Stimulated activated CD4-positive, alpha-beta T cell treated with anti-CD3 and anti-CD28 coated beads, Interleukin-15, amount 100 ng/mL, for 24 hours (primary cell): ENCODE measurements around the gene CLPSL2.

Source experiments
- DNase-seq: peaks from one replicate; pipeline ENCODE4 v3.0.0-alpha.2; 2020

Gene CLPSL2

GRCh38 chr6:35788423-35788982 is 12.1 kb downstream of the CLPSL2 start:
- DNase-seq: no peak

GRCh38 chr6:35790683-35791082 is 14.3 kb downstream of the CLPSL2 start:
- DNase-seq: no peak

GRCh38 chr6:35794536-35795452 is 18.4 kb downstream of the CLPSL2 start:
- no peak for DNase-seq

- DNase-seq: no peak
These were observed 19.2 kb downstream of the CLPSL2 start for GRCh38 chr6:35795453-35796071.

- no peak for DNase-seq
These were observed 19.8 kb downstream of the CLPSL2 start for GRCh38 chr6:35796236-35796635.

- no peak for DNase-seq
These were observed 21.6 kb downstream of the CLPSL2 start for GRCh38 chr6:35797837-35798526.

GRCh38 chr6:35798706-35799105 is 22.3 kb downstream of the CLPSL2 start:
- DNase-seq: no peak

GRCh38 chr6:35801148-35801547 is 24.8 kb downstream of the CLPSL2 start:
- DNase-seq: no peak

- peak; percentile 63 for DNase-seq
These were observed 28.8 kb downstream of the CLPSL2 start, which contains the start of gene LHFPL5 for GRCh38 chr6:35804996-35805736. Gene LHFPL5, plus strand, starts transcription at chr6:35805352. Its CDS starts 319 bp downstream, at chr6:35805671.

GRCh38 chr6:35808688-35809087 is 32.3 kb downstream of the CLPSL2 start:
- DNase-seq: no peak

GRCh38 chr6:35809809-35810208 is 33.4 kb downstream of the CLPSL2 start:
- DNase-seq: no peak

GRCh38 chr6:35810971-35811698 is 34.7 kb downstream of the CLPSL2 start:
- no peak for DNase-seq

GRCh38 chr6:35811699-35811995 is 35.2 kb downstream of the CLPSL2 start:
- no peak for DNase-seq

GRCh38 chr6:35817515-35817914 is 41.1 kb downstream of the CLPSL2 start:
- DNase-seq: no peak

GRCh38 chr6:35823601-35824000 is 47.2 kb downstream of the CLPSL2 start:
- no peak for DNase-seq

GRCh38 chr6:35824552-35825192 is 48.3 kb downstream of the CLPSL2 start:
- no peak for DNase-seq
